OCI-LY3 (cell line): Measurements from ENCODE around the gene PGM1.

Experiments used
- H2AFZ ChIP-seq: fragments of 200-600, 300-600 bp; shearing (Covaris generic); 2 replicates; pipeline ENCODE4 v1.6.0; 2014; ENCODE audit warnings: antibody characterized with exemption, low read depth, low read length
- H3K27ac ChIP-seq: fragments of 200-600, 300-600 bp; sonication (generic); 2 replicates; pipeline ENCODE4 v1.5.1; 2014; ENCODE audit warnings: mild to moderate bottlenecking, low read length, moderate library complexity, mixed read lengths
- H3K27me3 ChIP-seq: fragments of 200-600, 300-600 bp; sonication (generic); 2 replicates; pipeline ENCODE4 v1.6.1; 2014; ENCODE audit warnings: low read depth, low read length, mixed read lengths
- H3K36me3 ChIP-seq: fragments of 200-600, 300-600 bp; sonication (generic); replicated peaks from 2 replicates; pipeline ENCODE3; 2014; ENCODE audit warnings: low read depth, low read length, mixed read lengths
- H3K4me1 ChIP-seq: fragments of 300-600, 200-600 bp; sonication (generic); 2 replicates; pipeline ENCODE4 v1.6.1; 2014; ENCODE audit warnings: low read length, mixed read lengths
- H3K4me2 ChIP-seq: fragments of 200-600, 300-600 bp; sonication (generic); 2 replicates; pipeline ENCODE4 v1.6.1; 2014; ENCODE audit warnings: low read length, mixed read lengths
- H3K4me3 ChIP-seq: fragments of 300-600, 200-600 bp; sonication (generic); 2 replicates; pipeline ENCODE4 v1.5.1; 2014; ENCODE audit warnings: antibody characterized with exemption, mild to moderate bottlenecking, low read length, moderate library complexity
- H3K79me2 ChIP-seq: fragments of 300-600, 200-600 bp; shearing (Covaris generic); 2 replicates; pipeline ENCODE4 v1.6.1; 2014; ENCODE audit warnings: mild to moderate bottlenecking, low read length, mixed read lengths
- H3K9ac ChIP-seq: fragments of 300-600, 200-600 bp; shearing (Covaris generic); 2 replicates; pipeline ENCODE4 v1.6.0; 2014; ENCODE audit warnings: mild to moderate bottlenecking, low read length, moderate library complexity
- H3K9me3 ChIP-seq: fragments of 200-600, 300-600 bp; shearing (Covaris generic); 2 replicates; pipeline ENCODE4 v1.6.1; 2014; ENCODE audit warnings: low read length, mixed read lengths; ENCODE audit not compliant: insufficient read depth
- H4K20me1 ChIP-seq: fragments of 200-600, 300-600 bp; sonication (generic); 2 replicates; pipeline ENCODE4 v1.6.1; 2016; ENCODE audit warnings: low read length, mixed read lengths; ENCODE audit not compliant: insufficient read depth
- CTCF ChIP-seq: fragments of 200-600, 300-600 bp; sonication (generic); IDR thresholded peaks from 2 replicates; pipeline ENCODE4 v1.5.1; 2014; ENCODE audit warnings: antibody characterized with exemption, low read length, low read depth
- EZH2phosphoT487 ChIP-seq: fragments of 200-600 bp; shearing (Covaris generic); IDR thresholded peaks from 2 replicates; pipeline ENCODE4 v1.6.1; 2018; ENCODE audit warnings: antibody characterized with exemption, mixed run types, low read depth

The PGM1 gene

GRCh38 chr1:63593303-63593885 is at the start of gene PGM1:
PGM1 (plus strand) TSS chr1:63593411; CDS start chr1:63593489, 78 bp downstream.
- Histone ChIP-seq H4K20me1 (no peaks in the 10 kb centered on the region), H3K9ac (peak within 1 kb of the TSS; percentile 87), H3K27me3 (no peaks in the 10 kb centered on the region), H2AFZ (peak within 1 kb of the TSS; percentile 86), H3K9me3 (no peaks in the 10 kb centered on the region), H3K27ac (peak within 1 kb of the TSS; percentile 69), H3K4me1 (peaks cover 7% of the 10 kb centered on the region; the same call in 1 of the 2 replicates), H3K4me3 (peak within 1 kb of the TSS; percentile 99), H3K36me3 (peaks cover 7% of the 10 kb centered on the region), H3K79me2 (peaks cover 2% of the 10 kb centered on the region; the same call in 1 of the 2 replicates), H3K4me2 (peak within 1 kb of the TSS; percentile 81)
- 0 out of 2 replicates have a peak, but pooled peaks have one; percentile 4 for TF ChIP-seq CTCF
- no peak for TF ChIP-seq EZH2phosphoT487

- Histone ChIP-seq H3K9ac (no peak overlapping the region), H2AFZ (no peak overlapping the region), H3K4me3 (no peak overlapping the region), H3K4me1 (no peaks in the 10 kb centered on the region), H3K27me3 (no peaks in the 10 kb centered on the region), H4K20me1 (no peaks in the 10 kb centered on the region), H3K9me3 (no peaks in the 10 kb centered on the region), H3K27ac (no peak overlapping the region), H3K79me2 (no peaks in the 10 kb centered on the region), H3K4me2 (no peak overlapping the region), H3K36me3 (no peaks in the 10 kb centered on the region)
- no peak for TF ChIP-seq EZH2phosphoT487
- TF ChIP-seq CTCF, result no peak
These were observed 47.4 kb upstream of the PGM1 start for GRCh38 chr1:63545780-63546179.

GRCh38 chr1:63547621-63548294 is 45.5 kb upstream of the PGM1 start:
- H4K20me1 ChIP-seq, result no peaks in the 10 kb centered on the region
- H3K36me3 ChIP-seq, result no peaks in the 10 kb centered on the region
- no peak overlapping the region for H3K4me3 ChIP-seq
- no peaks in the 10 kb centered on the region for H3K79me2 ChIP-seq
- no peaks in the 10 kb centered on the region for H3K4me1 ChIP-seq
- H3K27ac ChIP-seq, result no peak overlapping the region
- H2AFZ ChIP-seq, result no peak overlapping the region
- no peaks in the 10 kb centered on the region for H3K9me3 ChIP-seq
- H3K9ac ChIP-seq, result no peak overlapping the region
- no peak overlapping the region for H3K4me2 ChIP-seq
- H3K27me3 ChIP-seq, result no peaks in the 10 kb centered on the region
- no peak for TF ChIP-seq EZH2phosphoT487
- no peak for TF ChIP-seq CTCF

GRCh38 chr1:63548303-63548702 is 44.9 kb upstream of the PGM1 start:
- H3K36me3 ChIP-seq, result no peaks in the 10 kb centered on the region
- H3K9ac ChIP-seq, result no peak overlapping the region
- no peaks in the 10 kb centered on the region for H4K20me1 ChIP-seq
- no peak overlapping the region for H3K4me2 ChIP-seq
- no peak overlapping the region for H3K4me3 ChIP-seq
- H3K27ac ChIP-seq, result no peak overlapping the region
- no peak for TF ChIP-seq CTCF
- TF ChIP-seq EZH2phosphoT487, result no peak
- no peak overlapping the region for H2AFZ ChIP-seq
- no peaks in the 10 kb centered on the region for H3K9me3 ChIP-seq
- H3K27me3 ChIP-seq, result no peaks in the 10 kb centered on the region
- H3K79me2 ChIP-seq, result no peaks in the 10 kb centered on the region
- H3K4me1 ChIP-seq, result no peaks in the 10 kb centered on the region
